Kasumi-1 (cell line): ENCODE data around the gene RASAL2.

Source experiments
- DNase-seq, 2 experiments: peaks; one replicate each; lab custom pipeline; 2025; lab: John Stamatoyannopoulos, UW

RASAL2 gene

GRCh38 chr1:178458203-178458602 is 364.3 kb downstream of the RASAL2 start:
- no peak for DNase-seq

GRCh38 chr1:178461104-178461503 is 367.2 kb downstream of the RASAL2 start:
- DNase-seq, result no peak

- DNase-seq, result no peak
Observed at GRCh38 chr1:178461701-178462100, 367.8 kb downstream of the RASAL2 start.

GRCh38 chr1:178464141-178464540 is 370.2 kb downstream of the RASAL2 start:
- no peak for DNase-seq

- DNase-seq, result no peak
Observed at GRCh38 chr1:178464566-178464965, 370.7 kb downstream of the RASAL2 start.

GRCh38 chr1:178465011-178465410 is 371.1 kb downstream of the RASAL2 start:
- no peak for DNase-seq

- DNase-seq, result no peak
Observed at GRCh38 chr1:178467837-178468236, 373.9 kb downstream of the RASAL2 start.

GRCh38 chr1:178470411-178470960 is 376.6 kb downstream of the RASAL2 start:
- DNase-seq, result no peak

- no peak for DNase-seq
Observed at GRCh38 chr1:178472531-178472930, 378.6 kb downstream of the RASAL2 start.

GRCh38 chr1:178477373-178477772 is 383.5 kb downstream of the RASAL2 start:
- DNase-seq, result no peak

GRCh38 chr1:178477841-178478240 is 383.9 kb downstream of the RASAL2 start:
- DNase-seq, result no peak

GRCh38 chr1:178483251-178483957 is 389.5 kb downstream of the RASAL2 start:
- no peak for DNase-seq

GRCh38 chr1:178484698-178485225 is 390.9 kb downstream of the RASAL2 start:
- no peak for DNase-seq

GRCh38 chr1:178485541-178485981 is 391.7 kb downstream of the RASAL2 start:
- DNase-seq, result peak; percentile 35 to 36

- no peak for DNase-seq
Observed at GRCh38 chr1:178486100-178487069, 392.5 kb downstream of the RASAL2 start.

- DNase-seq, result no peak
Observed at GRCh38 chr1:178487070-178487615, 393.2 kb downstream of the RASAL2 start.

GRCh38 chr1:178488393-178488792 is 394.5 kb downstream of the RASAL2 start:
- DNase-seq, result no peak

GRCh38 chr1:178489399-178489798 is 395.5 kb downstream of the RASAL2 start:
- DNase-seq, result no peak

GRCh38 chr1:178490136-178490535 is 396.2 kb downstream of the RASAL2 start:
- no peak for DNase-seq

- no peak for DNase-seq
Observed at GRCh38 chr1:178490967-178491366, 397.1 kb downstream of the RASAL2 start.

- DNase-seq, result no peak
Observed at GRCh38 chr1:178491721-178492120, 397.8 kb downstream of the RASAL2 start.

- DNase-seq, result no peak
Observed at GRCh38 chr1:178492341-178492740, 398.4 kb downstream of the RASAL2 start.
